ENCODE results near the gene DMWD. TPM values are rescaled to one million over a fixed set of nuclear protein-coding genes. Genes with fewer than 3 reads are reported as not detected.

Gene DMWD
- total RNA-seq, 1 experiment from 2014 or later: 64.6 TPM

DNA sequence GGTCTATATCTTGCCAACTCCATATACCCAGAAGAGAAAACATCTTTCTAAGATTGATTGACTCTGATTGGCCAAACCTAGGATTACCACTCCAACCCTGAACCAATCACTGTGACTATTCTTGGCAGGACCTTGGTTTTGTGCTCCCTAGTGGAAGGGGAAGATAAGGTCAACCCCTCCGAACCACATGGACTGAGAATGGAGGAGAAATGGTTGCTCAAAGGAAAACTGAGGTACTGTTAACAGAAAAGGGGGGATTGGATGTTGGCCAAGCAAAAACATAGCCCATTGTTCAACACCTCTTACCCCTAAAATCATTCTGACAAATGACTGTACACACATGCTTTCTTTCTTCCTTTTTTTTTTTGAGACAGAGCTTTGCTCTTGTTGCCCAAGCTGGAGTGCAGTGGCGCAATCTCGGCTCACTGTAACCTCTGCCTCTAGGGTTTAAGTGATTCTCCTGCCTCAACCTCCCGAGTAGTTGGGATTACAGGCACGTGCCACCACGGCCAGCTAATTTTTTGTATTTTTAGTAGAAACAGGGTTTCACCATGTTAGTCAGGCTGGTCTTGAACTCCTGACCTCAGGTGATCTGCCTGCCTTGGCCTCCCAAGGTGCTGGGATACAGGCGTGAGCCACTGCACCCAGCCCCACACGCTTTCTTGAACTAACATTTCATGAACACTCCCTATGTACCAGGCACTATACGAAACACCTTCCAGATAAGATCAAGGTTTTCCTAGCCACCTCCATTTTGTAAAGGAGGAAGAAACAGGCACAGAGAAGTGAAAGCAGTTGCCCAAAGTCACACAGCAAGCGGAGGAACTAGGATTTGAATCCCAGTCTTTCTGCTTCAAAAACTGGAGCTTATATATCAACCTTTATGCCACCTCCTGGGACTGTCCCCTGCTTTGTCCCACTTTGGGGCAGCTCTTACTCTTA, 52.9 kb downstream of the DMWD start:
- Histone ChIP-seq H3K27ac (ENCODE audit: low read length) (no peak overlapping the region), H3K27me3 (ENCODE audit: control insufficient read depth, insufficient read depth, low read length) (no peaks in the 10 kb centered on the region), H3K9me3 (ENCODE audit: control insufficient read depth, insufficient read depth, low read depth, low read length) (no peaks in the 10 kb centered on the region), H3K4me3 (ENCODE audit: low read depth in 2 of 2, low read length in 2 of 2) (no peak overlapping the region), H3K4me1 (ENCODE audit: control insufficient read depth, insufficient read depth, low read length) (no peaks in the 10 kb centered on the region), H3K36me3 (ENCODE audit: control insufficient read depth, insufficient read depth, low read length) (no peaks in the 10 kb centered on the region)
- DNase-seq (ENCODE audit: low read depth, low spot score) (no peak), ATAC-seq (no peak)
- in situ Hi-C loops (cut with HindIII; ENCODE audit: low pct_unique_long_range_greater_than_20kb, low sequenced_read_pairs): no loop called here
- intact Hi-C loops (cut with micrococcal nuclease; ENCODE audit: unreplicated experiment): no loop called here
- no TSS peak for BruUV-seq (replicated peaks)
- CTCF ChIA-PET: interaction anchor here (0.5 to 0.6 kb wide), 2 partner anchors 43 to 115 kb away, joined by 4 to 5 read pairs; partner anchors contain the start of gene DMPK
- TF ChIP-seq, protein P1, sequence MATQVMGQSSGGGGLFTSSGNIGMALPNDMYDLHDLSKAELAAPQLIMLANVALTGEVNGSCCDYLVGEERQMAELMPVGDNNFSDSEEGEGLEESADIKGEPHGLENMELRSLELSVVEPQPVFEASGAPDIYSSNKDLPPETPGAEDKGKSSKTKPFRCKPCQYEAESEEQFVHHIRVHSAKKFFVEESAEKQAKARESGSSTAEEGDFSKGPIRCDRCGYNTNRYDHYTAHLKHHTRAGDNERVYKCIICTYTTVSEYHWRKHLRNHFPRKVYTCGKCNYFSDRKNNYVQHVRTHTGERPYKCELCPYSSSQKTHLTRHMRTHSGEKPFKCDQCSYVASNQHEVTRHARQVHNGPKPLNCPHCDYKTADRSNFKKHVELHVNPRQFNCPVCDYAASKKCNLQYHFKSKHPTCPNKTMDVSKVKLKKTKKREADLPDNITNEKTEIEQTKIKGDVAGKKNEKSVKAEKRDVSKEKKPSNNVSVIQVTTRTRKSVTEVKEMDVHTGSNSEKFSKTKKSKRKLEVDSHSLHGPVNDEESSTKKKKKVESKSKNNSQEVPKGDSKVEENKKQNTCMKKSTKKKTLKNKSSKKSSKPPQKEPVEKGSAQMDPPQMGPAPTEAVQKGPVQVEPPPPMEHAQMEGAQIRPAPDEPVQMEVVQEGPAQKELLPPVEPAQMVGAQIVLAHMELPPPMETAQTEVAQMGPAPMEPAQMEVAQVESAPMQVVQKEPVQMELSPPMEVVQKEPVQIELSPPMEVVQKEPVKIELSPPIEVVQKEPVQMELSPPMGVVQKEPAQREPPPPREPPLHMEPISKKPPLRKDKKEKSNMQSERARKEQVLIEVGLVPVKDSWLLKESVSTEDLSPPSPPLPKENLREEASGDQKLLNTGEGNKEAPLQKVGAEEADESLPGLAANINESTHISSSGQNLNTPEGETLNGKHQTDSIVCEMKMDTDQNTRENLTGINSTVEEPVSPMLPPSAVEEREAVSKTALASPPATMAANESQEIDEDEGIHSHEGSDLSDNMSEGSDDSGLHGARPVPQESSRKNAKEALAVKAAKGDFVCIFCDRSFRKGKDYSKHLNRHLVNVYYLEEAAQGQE (IDR thresholded peaks at IDR 0.05; ENCODE audit: insufficient read depth in 1 of 2, low read depth in 2 of 2, low read length in 1 of 2): no peak
- TF ChIP-seq POLR2AphosphoS5 (IDR thresholded peaks at IDR 0.05; ENCODE audit: low read depth, low read length) (no peak), TCF7L2 (IDR thresholded peaks at IDR 0.05; ENCODE audit: low read depth, low read length) (no peak), SIN3A (IDR thresholded peaks at IDR 0.05; ENCODE audit: borderline replicate concordance, insufficient read depth, low read depth, low read length) (no peak)
- TF ChIP-seq, protein P2, sequence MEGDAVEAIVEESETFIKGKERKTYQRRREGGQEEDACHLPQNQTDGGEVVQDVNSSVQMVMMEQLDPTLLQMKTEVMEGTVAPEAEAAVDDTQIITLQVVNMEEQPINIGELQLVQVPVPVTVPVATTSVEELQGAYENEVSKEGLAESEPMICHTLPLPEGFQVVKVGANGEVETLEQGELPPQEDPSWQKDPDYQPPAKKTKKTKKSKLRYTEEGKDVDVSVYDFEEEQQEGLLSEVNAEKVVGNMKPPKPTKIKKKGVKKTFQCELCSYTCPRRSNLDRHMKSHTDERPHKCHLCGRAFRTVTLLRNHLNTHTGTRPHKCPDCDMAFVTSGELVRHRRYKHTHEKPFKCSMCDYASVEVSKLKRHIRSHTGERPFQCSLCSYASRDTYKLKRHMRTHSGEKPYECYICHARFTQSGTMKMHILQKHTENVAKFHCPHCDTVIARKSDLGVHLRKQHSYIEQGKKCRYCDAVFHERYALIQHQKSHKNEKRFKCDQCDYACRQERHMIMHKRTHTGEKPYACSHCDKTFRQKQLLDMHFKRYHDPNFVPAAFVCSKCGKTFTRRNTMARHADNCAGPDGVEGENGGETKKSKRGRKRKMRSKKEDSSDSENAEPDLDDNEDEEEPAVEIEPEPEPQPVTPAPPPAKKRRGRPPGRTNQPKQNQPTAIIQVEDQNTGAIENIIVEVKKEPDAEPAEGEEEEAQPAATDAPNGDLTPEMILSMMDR (IDR thresholded peaks at IDR 0.05): no peak
- POLR2A ChIA-PET: no interaction called here

DNA sequence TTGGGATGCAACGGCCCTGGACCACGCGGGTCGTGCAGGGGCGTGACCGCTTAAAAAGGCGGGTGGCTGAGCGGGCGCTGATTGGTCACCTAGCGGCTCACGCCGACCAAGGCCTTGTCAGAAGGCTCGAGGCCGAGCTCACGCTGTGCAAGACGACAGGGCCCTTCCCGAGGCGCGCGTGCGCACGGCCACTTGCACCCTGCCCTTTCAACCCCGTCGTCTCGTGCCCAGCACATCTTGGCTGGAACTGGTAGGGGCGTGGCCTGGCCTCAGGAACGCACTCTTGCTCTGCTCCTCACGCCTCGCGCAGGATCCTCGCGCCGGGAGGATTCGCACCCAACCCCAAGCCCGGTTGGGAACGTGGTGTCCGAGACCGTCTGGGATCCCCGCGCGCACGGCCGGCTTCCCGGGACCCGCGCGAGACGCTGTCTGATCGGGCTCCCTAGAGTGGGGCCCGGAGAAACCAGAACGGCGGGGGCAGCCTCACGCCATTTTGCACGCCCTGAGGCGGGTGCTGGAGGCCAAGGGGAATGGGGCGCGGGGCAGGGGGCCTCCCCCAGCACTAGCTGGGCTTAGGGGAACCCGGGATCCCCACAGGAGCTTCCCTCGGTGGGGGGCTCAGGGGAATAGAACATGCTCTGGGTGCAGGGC, 59.4 kb downstream of the DMWD start, which contains the start of gene MEIOSIN:
Gene MEIOSIN (plus strand): TSS at position 280 of the 651 bp plus-strand sequence. CDS start 1,938 bp downstream, outside the sequence.
- POLR2A ChIA-PET: no interaction called here
- no peak for ATAC-seq
- no peak for DNase-seq (ENCODE audit: low read depth, low spot score)
- BruUV-seq (replicated peaks): no TSS peak
- Histone ChIP-seq H3K36me3 (ENCODE audit: control insufficient read depth, insufficient read depth, low read length) (peaks cover 2% of the 10 kb centered on the region; the same call in 1 of the 2 replicates), H3K4me3 (ENCODE audit: low read depth in 2 of 2, low read length in 2 of 2) (no peak within 1 kb of the TSS), H3K9me3 (ENCODE audit: control insufficient read depth, insufficient read depth, low read depth, low read length) (no peaks in the 10 kb centered on the region), H3K27me3 (ENCODE audit: control insufficient read depth, insufficient read depth, low read length) (no peaks in the 10 kb centered on the region), H3K4me1 (ENCODE audit: control insufficient read depth, insufficient read depth, low read length) (no peaks in the 10 kb centered on the region), H3K27ac (ENCODE audit: low read length) (no peak within 1 kb of the TSS)
- intact Hi-C loops (cut with micrococcal nuclease; ENCODE audit: unreplicated experiment): no loop called here
- CTCF ChIA-PET: interaction anchor here (0.6 kb wide), 1 partner anchor 118 kb away, joined by 7 read pairs; no protein-coding TSS in a partner anchor
- no peak for TF ChIP-seq POLR2AphosphoS5 (IDR thresholded peaks at IDR 0.05; ENCODE audit: low read depth, low read length)
- TF ChIP-seq, protein P1 (IDR thresholded peaks at IDR 0.05; ENCODE audit: insufficient read depth in 1 of 2, low read depth in 2 of 2, low read length in 1 of 2): no peak
- TF ChIP-seq SIN3A (IDR thresholded peaks at IDR 0.05; ENCODE audit: borderline replicate concordance, insufficient read depth, low read depth, low read length): no peak
- TF ChIP-seq, protein P2 (IDR thresholded peaks at IDR 0.05): no peak
- no peak for TF ChIP-seq TCF7L2 (IDR thresholded peaks at IDR 0.05; ENCODE audit: low read depth, low read length)
- in situ Hi-C loops (cut with HindIII; ENCODE audit: low pct_unique_long_range_greater_than_20kb, low sequenced_read_pairs): no loop called here
